ENCODE measurements around the gene EVI5L.

The EVI5L gene

DNA sequence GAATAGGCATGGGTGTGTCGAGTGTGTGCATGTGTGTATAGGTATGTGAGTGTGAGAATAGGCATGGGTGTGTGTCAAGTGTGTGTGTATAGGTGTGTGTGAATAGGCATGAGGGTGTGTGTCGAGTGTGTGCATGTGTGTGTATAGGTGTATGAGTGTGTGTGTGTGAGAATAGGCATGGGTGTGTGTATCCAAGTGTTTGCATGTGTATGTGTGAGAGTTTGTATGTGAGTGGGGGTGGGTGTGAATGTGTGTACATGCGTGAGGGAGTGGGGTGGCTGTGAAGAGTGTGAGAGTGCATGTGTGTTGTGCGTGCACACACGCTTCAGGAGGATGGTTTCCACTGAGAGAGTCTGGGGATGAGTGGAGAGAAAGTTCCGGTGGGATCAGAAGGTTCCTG, 13.5 kb downstream of the EVI5L start:
- no peak overlapping the region for H3K4me3 ChIP-seq (ENCODE audit: low read depth, low read length)
- no peak for DNase-seq (ENCODE audit: low read depth)
- TF ChIP-seq, protein P1, sequence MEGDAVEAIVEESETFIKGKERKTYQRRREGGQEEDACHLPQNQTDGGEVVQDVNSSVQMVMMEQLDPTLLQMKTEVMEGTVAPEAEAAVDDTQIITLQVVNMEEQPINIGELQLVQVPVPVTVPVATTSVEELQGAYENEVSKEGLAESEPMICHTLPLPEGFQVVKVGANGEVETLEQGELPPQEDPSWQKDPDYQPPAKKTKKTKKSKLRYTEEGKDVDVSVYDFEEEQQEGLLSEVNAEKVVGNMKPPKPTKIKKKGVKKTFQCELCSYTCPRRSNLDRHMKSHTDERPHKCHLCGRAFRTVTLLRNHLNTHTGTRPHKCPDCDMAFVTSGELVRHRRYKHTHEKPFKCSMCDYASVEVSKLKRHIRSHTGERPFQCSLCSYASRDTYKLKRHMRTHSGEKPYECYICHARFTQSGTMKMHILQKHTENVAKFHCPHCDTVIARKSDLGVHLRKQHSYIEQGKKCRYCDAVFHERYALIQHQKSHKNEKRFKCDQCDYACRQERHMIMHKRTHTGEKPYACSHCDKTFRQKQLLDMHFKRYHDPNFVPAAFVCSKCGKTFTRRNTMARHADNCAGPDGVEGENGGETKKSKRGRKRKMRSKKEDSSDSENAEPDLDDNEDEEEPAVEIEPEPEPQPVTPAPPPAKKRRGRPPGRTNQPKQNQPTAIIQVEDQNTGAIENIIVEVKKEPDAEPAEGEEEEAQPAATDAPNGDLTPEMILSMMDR (conservative IDR thresholded peaks at IDR 0.05; ENCODE audit: low read depth, low read length) = no peak

DNA sequence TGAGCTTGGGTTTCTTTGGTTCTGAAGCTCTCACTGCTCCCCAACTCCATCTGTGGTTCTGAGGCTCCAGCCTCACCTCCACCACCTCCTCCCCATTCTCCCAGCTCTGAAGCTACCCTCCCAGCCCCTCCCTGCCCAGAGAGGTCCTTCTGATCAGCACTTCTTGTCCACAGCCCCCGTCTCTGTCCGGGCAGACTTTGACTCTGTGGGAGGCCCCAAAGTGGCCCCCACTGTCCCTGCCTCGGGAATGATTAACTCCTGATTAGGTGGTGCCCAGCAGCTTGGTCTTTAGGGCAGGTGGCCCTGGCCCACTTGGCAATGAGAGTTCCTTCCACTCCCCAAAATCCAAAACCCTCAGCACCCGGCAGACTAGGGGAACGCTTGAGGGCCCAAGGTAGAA, 14.4 kb downstream of the EVI5L start:
- H3K4me3 ChIP-seq (ENCODE audit: low read depth, low read length) = no peak overlapping the region
- DNase-seq (ENCODE audit: low read depth) = no peak
- TF ChIP-seq, protein P1 (conservative IDR thresholded peaks at IDR 0.05; ENCODE audit: low read depth, low read length) = no peak

DNA sequence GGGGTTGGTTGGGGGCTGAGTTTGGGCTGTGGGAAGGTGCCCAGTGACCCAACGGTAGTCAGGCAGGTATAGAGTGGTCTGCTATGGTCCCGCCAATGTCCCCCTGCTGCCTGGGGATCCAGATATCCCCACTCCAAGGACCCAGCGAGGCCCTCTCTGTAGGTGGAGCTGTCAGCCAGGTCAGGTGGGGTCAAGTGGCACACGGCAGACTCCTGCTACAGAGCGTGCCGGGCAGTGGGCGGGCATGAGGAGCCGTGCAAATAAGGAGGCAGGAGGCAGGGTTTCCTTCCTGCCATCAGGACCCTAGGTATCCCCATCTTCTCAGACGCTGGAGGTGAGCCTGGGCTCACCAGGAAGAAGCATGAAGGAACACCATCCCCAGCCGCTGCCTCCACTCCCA, 14.9 kb downstream of the EVI5L start:
- DNase-seq (ENCODE audit: low read depth) = no peak
- TF ChIP-seq, protein P1 (conservative IDR thresholded peaks at IDR 0.05; ENCODE audit: low read depth, low read length) = no peak
- H3K4me3 ChIP-seq (ENCODE audit: low read depth, low read length) = no peak overlapping the region

DNA sequence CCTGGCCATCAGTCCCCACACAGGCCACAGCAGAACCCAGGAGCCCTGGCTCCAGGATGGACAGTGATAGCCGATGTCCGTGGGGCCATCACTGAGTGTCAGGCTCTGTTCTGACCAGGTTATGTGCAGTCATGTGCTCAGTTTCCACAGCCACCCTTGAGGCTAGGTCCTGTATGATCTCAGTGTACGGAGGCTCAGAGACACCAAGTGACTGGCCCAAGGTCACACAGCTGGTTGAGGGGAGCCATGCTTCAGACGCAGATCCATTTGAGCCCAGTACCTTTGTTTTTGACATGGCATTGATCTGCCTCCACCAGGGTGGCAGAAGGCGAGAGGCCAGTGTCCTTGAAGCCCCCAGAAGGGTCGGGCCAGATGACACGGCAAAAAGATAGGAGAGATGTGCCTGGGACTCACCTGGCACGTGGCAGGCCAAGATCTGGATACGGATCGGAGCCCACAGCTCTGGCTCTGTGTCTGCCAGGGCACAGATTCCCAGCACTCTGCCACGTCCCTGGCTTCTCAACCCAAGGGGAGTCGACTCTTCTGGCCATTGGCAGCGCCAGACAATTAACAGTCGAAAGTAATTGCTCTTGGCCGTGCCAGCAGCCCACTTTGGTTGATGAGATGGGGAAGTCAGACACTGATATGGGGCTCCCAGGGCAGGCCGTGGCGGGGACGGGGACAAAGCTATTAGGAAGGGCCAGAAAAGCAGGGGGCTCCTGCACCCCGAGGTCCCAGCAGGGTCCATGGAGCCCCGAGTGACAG, 15.6 kb downstream of the EVI5L start:
- no peak for DNase-seq (ENCODE audit: low read depth)
- H3K4me3 ChIP-seq (ENCODE audit: low read depth, low read length) = no peak overlapping the region
- TF ChIP-seq, protein P1 (conservative IDR thresholded peaks at IDR 0.05; ENCODE audit: low read depth, low read length) = no peak

DNA sequence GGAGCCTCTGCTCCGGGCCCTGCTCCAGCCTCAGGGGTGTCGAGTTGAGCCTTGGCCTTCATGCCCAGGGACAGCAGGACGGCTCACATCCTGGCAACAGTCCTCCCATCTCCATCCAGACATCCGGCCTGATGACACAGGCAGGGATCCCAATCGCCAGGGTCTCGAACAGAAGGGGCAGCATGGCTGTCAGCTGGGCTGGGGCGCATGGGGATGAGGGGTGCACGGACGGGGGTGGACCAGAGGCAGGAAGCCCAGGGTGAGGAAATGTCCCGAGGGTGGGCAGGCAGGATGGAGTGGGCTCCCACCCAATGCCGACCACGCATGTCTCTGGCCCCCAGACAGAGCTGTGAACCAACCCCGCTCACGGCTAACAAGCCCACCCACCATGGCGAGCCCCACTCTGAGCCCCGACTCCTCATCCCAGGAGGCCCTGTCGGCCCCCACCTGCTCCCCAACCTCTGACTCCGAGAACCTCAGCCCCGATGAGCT, 16.2 kb downstream of the EVI5L start:
- TF ChIP-seq, protein P1 (conservative IDR thresholded peaks at IDR 0.05; ENCODE audit: low read depth, low read length) = no peak
- no peak overlapping the region for H3K4me3 ChIP-seq (ENCODE audit: low read depth, low read length)
- DNase-seq (ENCODE audit: low read depth) = no peak

DNA sequence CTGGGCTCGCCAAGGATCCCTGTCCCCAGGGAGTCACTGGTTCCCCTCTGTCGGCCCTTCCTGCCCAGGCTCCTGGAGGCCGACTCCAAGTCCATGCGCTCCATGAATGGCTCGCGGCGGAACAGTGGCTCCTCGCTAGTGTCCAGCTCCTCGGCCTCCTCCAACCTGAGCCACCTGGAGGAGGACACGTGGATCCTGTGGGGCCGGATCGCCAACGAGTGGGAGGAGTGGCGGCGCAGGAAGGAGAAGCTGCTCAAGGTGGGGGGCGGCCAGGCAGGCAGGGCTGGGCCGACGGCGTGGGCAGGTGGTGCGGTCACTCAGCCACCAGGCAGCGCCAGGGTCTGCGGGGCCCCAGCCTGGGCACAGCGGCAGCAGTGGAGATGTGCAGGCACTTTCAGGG, 17.6 kb downstream of the EVI5L start:
- no peak for DNase-seq (ENCODE audit: low read depth)
- TF ChIP-seq, protein P1 (conservative IDR thresholded peaks at IDR 0.05; ENCODE audit: low read depth, low read length) = no peak
- H3K4me3 ChIP-seq (ENCODE audit: low read depth, low read length) = no peak overlapping the region
